HG02884 (cell line): ENCODE measurements around the gene TAAR1.
"Not testable (repeated sequence)": the region's sequence is repeated elsewhere in the genome, so short reads cannot be mapped to it uniquely, and the experiment has no call there.

Experiments used
- ATAC-seq: cut with Tn5 transposase; IDR thresholded peaks from one replicate; pipeline ENCODE4 v1.9.1; 2021; ENCODE audit warnings: mild to moderate bottlenecking, moderate library complexity; ENCODE audit not compliant: unreplicated experiment

The TAAR1 gene

DNA sequence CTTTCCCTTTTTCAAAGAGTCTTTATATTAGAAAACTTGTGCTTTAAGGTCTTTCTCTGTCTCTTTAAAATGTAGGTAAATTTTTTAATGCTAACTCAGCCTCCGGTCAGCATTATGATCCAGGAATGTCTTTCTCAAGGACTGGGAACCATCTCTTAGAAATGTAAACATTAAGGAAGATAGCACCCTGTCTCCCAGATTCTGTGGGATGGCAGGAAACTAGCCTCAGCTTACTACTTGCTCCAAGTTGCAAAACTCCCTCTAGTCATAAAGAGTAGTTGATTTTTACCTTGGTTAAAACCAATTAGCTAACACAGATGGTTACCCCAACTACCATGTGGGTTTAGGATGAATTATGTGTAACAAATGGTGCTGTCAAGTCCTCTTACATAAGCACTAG is 4.7 kb upstream of the TAAR1 start:
- no peak for ATAC-seq

GRCh38 chr6:132661906-132662305 is 2.9 kb upstream of the TAAR1 start:
- no peak for ATAC-seq

DNA sequence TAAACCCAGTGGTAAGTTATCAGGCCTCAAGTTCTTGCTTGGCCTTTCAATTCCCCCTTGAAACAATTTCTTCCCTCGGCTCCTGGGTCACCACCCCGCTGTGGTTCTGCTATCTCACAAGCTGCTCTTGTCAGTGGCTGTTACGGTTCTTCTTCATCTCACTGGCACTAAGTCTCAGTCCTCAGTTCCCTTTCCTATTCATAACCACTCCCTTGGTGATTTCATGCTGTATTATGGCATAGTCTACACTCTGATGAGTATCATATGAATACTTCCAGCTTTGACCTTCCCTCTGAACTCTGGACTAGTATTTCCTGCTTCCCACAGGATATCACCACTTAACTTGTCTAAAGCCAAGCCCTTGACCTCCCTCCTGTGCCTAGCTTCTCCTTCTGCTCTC is 7.9 kb downstream of the TAAR1 start:
- ATAC-seq = peak; percentile 52

DNA sequence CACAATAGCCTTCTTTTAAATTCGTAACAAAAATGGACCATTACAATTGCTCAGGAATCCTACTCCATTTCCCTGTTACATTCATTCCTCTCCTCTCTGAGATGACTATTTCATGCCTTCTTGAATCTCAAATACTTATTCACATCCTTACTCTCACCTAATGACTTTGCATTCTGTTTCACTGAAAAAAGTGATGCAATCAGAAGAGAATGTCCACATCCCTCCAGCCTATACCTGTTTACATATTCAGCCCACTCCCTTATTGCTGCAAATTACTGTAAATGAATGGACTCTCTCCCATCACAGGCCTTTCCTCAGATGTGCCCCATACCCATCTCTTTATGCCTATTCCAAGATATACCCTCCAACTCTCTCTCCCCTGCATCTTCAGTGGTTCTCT is 8.6 kb downstream of the TAAR1 start:
- peak; percentile 7 for ATAC-seq

GRCh38 chr6:132648828-132649227 is 10.2 kb downstream of the TAAR1 start:
- ATAC-seq = no peak

DNA sequence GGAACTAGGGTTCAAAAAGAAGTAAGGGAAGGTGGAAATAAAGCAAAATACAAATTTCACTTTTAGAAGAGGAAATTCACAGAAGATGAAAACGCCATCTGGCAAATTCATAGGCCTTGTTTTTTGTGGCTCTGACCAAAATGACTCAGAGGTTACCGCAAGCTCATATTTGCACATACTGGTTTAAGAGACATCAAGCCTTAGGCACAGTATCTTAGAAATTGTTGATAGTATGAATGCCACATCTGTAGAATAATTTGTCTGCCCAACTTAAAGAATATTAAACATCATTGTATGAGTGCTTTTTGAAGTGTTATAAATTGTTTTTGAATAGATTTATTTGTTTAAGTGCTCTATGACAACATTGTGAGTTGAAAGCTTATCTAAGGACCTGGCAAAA is 10.6 kb downstream of the TAAR1 start:
- peak; percentile 83 for ATAC-seq

DNA sequence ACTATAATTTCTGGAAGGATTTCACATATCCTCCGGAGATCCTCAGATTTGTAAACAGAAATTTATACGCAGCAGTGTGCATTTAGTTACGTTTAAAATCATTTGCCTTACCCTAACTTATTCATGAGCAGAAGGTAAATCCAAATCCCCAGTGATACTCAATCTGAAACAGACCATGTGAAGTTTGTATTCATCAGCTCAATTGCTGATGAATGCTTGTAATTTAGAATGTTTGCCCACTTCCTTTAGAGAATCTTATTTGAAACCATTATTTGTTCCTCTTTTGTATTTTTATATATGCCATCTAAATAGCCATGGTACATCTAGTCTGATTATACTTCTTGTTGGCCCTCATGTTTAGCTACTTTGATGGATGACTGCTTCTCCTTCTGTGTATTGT is 15.4 kb downstream of the TAAR1 start:
- ATAC-seq = no peak

DNA sequence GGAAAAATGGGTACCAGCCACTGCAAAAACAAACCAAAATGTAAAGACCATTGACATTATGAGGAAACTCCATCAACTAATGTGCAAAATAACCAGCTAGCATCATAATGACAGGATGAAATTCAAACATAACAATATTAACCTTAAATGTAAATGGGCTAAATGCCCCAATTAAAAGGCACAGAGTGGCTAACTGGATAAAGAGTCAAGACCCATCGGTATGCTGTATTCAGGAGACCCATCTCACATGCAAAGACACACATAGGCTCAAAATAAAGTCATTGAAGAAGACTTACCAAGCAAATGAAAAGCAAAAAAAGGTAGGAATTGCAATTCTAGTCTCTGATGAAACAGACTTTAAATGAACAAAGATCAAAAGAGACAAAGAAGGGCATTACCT is 21.8 kb downstream of the TAAR1 start:
- not testable (repeated sequence) for ATAC-seq

DNA sequence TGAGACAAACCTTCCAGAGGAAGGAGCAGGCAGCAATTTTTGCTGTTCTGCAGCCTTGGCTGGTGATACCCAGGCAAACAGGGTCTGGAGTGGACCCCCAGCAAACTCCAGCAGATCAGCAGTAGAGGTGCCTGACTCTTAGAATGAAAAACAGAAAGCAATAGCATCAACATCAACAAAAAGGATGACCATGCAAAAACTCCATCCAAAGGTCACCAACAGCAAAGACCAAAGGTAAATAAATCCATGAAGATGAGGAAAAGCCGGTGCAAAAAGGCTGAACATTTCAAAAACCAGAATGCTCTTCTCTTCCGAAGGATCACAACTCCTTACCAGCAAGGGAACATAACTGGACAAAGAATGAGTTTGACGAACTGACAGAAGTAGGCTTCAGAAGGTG is 23.1 kb downstream of the TAAR1 start:
- ATAC-seq = not testable (repeated sequence)

DNA sequence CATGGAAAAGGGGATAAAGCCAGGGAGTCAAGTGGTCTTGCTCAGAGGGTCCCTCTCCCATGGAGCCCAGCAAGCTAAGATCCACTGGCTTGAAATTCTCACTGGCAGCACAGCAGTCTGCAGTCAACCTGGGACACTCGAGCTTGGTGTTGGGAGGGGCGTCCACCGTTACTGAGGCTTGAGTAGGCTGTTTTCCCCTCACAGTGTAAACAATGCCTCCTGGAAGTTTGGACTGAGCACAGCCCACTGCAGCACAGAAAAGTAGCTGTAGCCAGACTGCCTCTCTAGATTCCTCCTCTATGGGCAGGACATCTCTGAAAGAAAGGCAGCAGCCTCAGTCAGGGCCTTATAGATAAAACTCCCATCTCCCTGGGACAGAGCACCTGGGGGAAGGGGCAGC is 23.7 kb downstream of the TAAR1 start:
- not testable (repeated sequence) for ATAC-seq

- no peak for ATAC-seq
These were observed 24.2 kb downstream of the TAAR1 start for GRCh38 chr6:132634796-132635195.

DNA sequence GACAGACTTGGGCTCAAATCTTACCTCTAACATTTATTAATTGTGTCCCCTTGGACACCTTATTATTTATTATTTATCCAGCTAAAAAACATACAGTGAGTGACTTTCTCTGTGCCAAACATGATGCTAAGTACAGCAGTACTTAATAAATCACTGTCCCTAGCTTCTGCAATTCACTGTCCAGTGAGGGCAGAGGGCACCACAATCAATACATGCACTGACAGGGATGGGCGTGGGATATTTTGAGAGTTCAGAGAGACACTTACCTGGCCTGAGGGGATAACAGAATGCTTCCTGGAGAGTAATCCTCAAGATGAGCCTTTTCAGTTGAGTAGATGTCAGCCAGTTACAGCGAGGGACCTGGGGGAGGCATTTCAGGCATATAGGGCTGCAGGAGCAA is 25.6 kb downstream of the TAAR1 start:
- ATAC-seq = no peak

GRCh38 chr6:132624175-132624574 is 34.8 kb downstream of the TAAR1 start, which contains the start of gene TAAR2:
Gene TAAR2 (minus strand): TSS chr6:132624275. CDS start chr6:132624275, 0 bp downstream.
- no peak for ATAC-seq

DNA sequence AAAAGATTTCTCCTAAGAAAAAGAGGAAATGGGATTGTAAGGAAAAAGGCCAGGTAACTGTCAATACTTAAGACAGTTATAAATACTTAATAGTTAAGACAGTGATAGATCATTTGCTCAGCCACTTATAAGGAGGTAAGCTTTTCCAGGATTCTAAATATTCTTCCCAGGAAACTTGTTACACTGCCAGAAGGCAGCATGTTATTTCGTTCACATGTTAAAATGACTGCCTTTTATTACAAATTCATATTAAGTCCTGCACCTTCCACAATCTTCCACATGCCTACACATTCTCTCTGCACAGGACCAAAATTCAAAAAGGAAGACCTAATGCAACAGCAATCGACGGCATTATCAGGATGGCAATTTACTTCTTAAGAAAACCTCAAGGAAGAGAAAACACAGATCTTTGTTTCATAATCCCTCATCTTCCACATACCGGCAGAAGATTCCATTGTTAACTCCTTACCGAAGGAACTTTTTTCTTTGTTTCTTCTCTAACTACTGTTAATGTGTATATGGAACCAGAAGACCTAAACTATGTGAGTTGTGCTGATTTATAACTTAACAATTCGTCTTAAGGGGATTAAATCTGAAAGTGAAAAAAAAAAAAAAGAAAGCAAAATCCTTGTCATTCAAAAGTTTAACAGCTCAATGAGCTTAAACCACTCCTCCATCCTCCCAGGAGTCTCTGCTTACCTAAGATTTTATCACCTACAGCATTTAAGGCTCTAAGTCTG is 35.7 kb downstream of the TAAR1 start:
- ATAC-seq = no peak

- no peak for ATAC-seq
These were observed 42.3 kb downstream of the TAAR1 start for GRCh38 chr6:132616677-132617076.

DNA sequence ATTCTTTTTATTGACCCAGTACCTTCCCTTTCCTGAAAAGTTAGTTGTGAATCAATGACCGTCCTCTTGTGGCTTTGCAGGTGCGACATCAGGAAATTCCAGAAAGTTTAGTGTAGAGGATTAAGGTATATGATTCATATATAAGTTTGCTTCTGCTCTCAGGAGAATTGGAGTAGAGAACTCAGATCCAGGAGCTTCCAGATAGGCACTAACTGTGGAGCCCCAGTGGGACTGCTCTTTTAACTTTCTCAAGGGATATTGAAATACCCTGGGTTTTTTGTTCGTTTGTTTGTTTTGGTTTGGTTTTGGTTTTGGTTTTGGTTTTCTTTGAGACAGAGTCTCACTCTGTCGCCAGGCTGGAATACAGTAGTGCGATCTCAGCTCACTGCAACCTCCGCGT is 44.4 kb downstream of the TAAR1 start:
- no peak for ATAC-seq

GRCh38 chr6:132612449-132613108 is 46.4 kb downstream of the TAAR1 start:
- ATAC-seq = no peak

DNA sequence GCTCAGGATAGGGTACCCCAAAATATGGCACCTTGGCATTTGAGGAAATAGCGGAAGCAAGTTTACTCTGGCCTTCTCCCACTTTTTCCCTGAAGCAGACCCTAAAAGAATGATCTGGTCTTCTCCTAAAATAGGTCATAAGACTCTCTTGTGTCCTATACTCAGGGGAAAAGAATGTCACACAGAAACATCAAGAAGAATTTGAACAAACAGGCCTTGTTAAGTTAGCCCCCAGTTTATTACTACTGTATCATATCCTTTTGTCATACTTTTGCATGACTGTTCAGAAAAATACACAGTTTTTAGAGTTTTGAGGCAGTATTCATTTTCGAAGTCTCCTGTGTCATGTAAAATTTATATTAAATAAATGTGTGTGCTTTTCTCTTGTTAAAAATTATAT is 47.4 kb downstream of the TAAR1 start:
- no peak for ATAC-seq

DNA sequence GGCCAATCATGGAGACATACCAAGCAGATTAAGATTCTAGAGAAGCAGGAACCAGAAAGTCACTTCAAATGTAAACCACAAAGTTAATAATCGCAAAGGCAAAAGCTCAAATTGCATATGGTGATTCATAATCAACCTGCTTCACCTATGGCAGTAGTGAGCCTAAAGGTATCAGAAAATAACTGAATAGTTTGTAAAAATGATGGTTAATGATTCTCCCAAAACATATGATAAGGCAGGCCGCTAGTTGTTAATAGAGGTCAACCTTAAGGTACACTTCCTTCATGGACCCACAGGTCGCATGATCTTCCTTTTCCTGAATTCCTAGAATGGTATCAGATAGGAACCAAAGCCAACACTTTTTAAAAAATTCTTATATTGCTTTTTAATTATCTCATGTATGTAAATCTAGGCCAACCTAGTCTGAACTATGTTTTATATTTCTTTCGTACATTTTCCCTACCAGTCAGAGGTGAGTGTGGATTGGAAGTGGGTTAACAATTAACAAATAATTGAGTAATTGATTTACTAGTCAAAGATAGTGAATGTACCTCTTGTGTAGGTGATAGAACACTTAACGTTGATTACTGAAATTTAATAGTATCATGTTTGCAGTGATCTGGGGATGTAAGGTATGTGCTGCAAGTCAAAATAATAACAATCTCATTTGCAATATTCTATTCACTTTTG is 51.3 kb downstream of the TAAR1 start:
- ATAC-seq = no peak

GRCh38 chr6:132604635-132605152 is 54.3 kb downstream of the TAAR1 start:
- ATAC-seq = no peak

- ATAC-seq = not testable (repeated sequence)
These were observed 58.1 kb downstream of the TAAR1 start for GRCh38 chr6:132600900-132601299.

- ATAC-seq = peak; percentile 63
These were observed 60.5 kb downstream of the TAAR1 start for GRCh38 chr6:132598473-132598872.
